Prostate gland (tissue), 2 donors: Measurements from ENCODE around the gene DNM1L. TPM values are rescaled to one million over a fixed set of nuclear protein-coding genes. Genes with fewer than 3 reads are reported as not detected.
A peak's percentile ranks its signal among the peaks of the same experiment; 100 is the strongest.

Experiments used
- DNase-seq: peaks from one replicate; pipeline ENCODE4 v3.0.0-alpha.2; 2019; ENCODE audit warnings: low spot score
- H3K27ac ChIP-seq, 2 donors: fragments of 200-600 bp; sonication (generic); 2 replicates each; pipeline ENCODE4 v1.5.1; 2017 to 2019
- H3K27me3 ChIP-seq: fragments of 200-600 bp; sonication (generic); replicated peaks from 2 replicates; pipeline ENCODE4 v1.5.1; 2019; ENCODE audit not compliant: insufficient read depth
- H3K36me3 ChIP-seq, 2 donors: fragments of 200-600 bp; sonication (generic); 1 replicate in 1 of 2; 2 replicates in 1 of 2; pipeline versions ENCODE4 v1.5.1 to v1.8.1; 2017 to 2019
- H3K4me1 ChIP-seq: fragments of 200-600 bp; sonication (generic); replicated peaks from 2 replicates; pipeline ENCODE4 v1.5.1; 2019
- H3K4me3 ChIP-seq, 2 donors: fragments of 200-600 bp; sonication (generic); 2 replicates each; pipeline ENCODE4 v1.5.1; 2017 to 2019
- H3K9me3 ChIP-seq: fragments of 200-600 bp; sonication (generic); 2 replicates; pipeline ENCODE4 v1.5.1; 2017
- POLR2A ChIP-seq: fragments of 450-650 bp; IDR thresholded peaks from one replicate; pipeline ENCODE4 v1.6.1; 2016; ENCODE audit warnings: antibody characterized with exemption, mild to moderate bottlenecking
- POLR2AphosphoS5 ChIP-seq: sonication (generic); formaldehyde crosslinking; IDR thresholded peaks from one replicate; pipeline ENCODE4 v1.6.1; 2017; ENCODE audit warnings: antibody characterized with exemption
- WGBS: methylation state at CpG from one replicate; pipeline ENCODE4 v1.1.5; 2018; 5-methylcytosine and 5-hydroxymethylcytosine counted together
- intact Hi-C: fragments of 100-400 bp; cut with DNase I; formaldehyde crosslinking; loops from one replicate; pipeline ENCODE4 v1.14.2; 2022
- total RNA-seq, 2 donors: library from RNA; depleted of rRNA; stranded (reverse); fragments of >200 nt; gene quantifications; one replicate each; pipeline ENCODE4 v1.1.0, GENCODE V29; 2016
- TF ChIP-seq, protein P1 (sequence below), 4 experiments: fragments of 200-600 bp in 2 of 4; fragments of 450-650 bp in 2 of 4; sonication (generic) in 2 of 4; IDR thresholded peaks; 1 replicate in 3 of 4; 2 replicates in 1 of 4; pipeline ENCODE4 v1.5.1; 2016 to 2019; ENCODE audit warnings: antibody characterized with exemption in 4 of 4, mild to moderate bottlenecking in 2 of 4, moderate library complexity in 2 of 4

The DNM1L gene
- total RNA-seq, 2 donors from 2014 or later, result 37.3 to 47.5 TPM

- 97% methylated on average over 1 of the region's 1 CpG for WGBS
- Histone ChIP-seq H3K36me3 (no peaks in the 10 kb centered on the region), H3K4me1 (no peaks in the 10 kb centered on the region), H3K27me3 (no peaks in the 10 kb centered on the region), H3K4me3 (no peak overlapping the region), H3K27ac (no peak overlapping the region), H3K9me3 (no peaks in the 10 kb centered on the region)
- no peak for DNase-seq
- TF ChIP-seq POLR2AphosphoS5, result no peak
- no peak for TF ChIP-seq POLR2A
- TF ChIP-seq, protein P1, sequence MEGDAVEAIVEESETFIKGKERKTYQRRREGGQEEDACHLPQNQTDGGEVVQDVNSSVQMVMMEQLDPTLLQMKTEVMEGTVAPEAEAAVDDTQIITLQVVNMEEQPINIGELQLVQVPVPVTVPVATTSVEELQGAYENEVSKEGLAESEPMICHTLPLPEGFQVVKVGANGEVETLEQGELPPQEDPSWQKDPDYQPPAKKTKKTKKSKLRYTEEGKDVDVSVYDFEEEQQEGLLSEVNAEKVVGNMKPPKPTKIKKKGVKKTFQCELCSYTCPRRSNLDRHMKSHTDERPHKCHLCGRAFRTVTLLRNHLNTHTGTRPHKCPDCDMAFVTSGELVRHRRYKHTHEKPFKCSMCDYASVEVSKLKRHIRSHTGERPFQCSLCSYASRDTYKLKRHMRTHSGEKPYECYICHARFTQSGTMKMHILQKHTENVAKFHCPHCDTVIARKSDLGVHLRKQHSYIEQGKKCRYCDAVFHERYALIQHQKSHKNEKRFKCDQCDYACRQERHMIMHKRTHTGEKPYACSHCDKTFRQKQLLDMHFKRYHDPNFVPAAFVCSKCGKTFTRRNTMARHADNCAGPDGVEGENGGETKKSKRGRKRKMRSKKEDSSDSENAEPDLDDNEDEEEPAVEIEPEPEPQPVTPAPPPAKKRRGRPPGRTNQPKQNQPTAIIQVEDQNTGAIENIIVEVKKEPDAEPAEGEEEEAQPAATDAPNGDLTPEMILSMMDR (IDR thresholded peaks at IDR 0.05), result no peak
- intact Hi-C loops, result no loop called here
Observed at GRCh38 chr12:32734952-32735351, 55.9 kb downstream of the DNM1L start.

GRCh38 chr12:32736445-32736844 lies 57.3 kb downstream of the DNM1L start:
- Histone ChIP-seq H3K4me3 (no peak overlapping the region), H3K36me3 (no peaks in the 10 kb centered on the region), H3K27me3 (no peaks in the 10 kb centered on the region), H3K4me1 (no peaks in the 10 kb centered on the region), H3K9me3 (no peaks in the 10 kb centered on the region), H3K27ac (no peak overlapping the region)
- no peak for DNase-seq
- intact Hi-C loops, result no loop called here
- WGBS, result 28% methylated on average over 3 of the region's 3 CpGs
- TF ChIP-seq POLR2A (no peak), POLR2AphosphoS5 (peak; percentile 37)

GRCh38 chr12:32737715-32738114 lies 58.6 kb downstream of the DNM1L start:
- intact Hi-C loops, result no loop called here
- Histone ChIP-seq H3K36me3 (peaks cover 0 to 3% of the 10 kb centered on the region in 2 donors), H3K4me1 (no peaks in the 10 kb centered on the region), H3K27ac (no peak overlapping the region), H3K9me3 (no peaks in the 10 kb centered on the region), H3K4me3 (no peak overlapping the region), H3K27me3 (no peaks in the 10 kb centered on the region)
- 93% methylated on average over 2 of the region's 2 CpGs for WGBS
- DNase-seq, result no peak
- TF ChIP-seq, protein P1 (IDR thresholded peaks at IDR 0.05), result no peak
- no peak for TF ChIP-seq POLR2AphosphoS5
- no peak for TF ChIP-seq POLR2A

DNA sequence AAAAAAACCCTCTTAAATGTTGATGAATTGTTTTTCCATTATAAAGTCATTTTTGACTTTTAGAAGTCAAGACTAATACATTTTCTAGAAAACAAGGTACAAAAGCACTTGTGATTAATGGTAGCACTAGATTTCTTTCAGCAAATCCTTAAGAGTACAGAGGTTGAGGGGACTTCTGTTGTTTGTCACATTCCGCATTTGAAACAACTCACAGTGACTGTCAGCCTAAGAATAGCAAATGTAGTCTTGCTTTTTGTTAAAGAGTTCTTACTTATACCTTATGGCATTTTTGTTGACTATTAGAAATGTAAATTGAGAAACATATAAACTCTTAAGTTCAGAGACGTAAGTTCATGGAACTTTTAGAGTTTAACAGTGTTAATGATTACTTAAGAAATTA lies 60.2 kb downstream of the DNM1L start:
- Histone ChIP-seq H3K9me3 (no peaks in the 10 kb centered on the region), H3K4me3 (no peak overlapping the region), H3K4me1 (no peaks in the 10 kb centered on the region), H3K36me3 (peaks cover 0 to 3% of the 10 kb centered on the region in 2 donors), H3K27ac (no peak overlapping the region), H3K27me3 (no peaks in the 10 kb centered on the region)
- intact Hi-C loops, result no loop called here
- 87% methylated on average over 2 of the region's 2 CpGs for WGBS
- DNase-seq, result no peak
- no peak for TF ChIP-seq POLR2A
- TF ChIP-seq, protein P1 (IDR thresholded peaks at IDR 0.05), result no peak
- no peak for TF ChIP-seq POLR2AphosphoS5

- Histone ChIP-seq H3K4me3 (no peak overlapping the region), H3K27ac (no peak overlapping the region), H3K9me3 (no peaks in the 10 kb centered on the region), H3K36me3 (peaks cover 0 to 3% of the 10 kb centered on the region in 2 donors), H3K4me1 (no peaks in the 10 kb centered on the region), H3K27me3 (no peaks in the 10 kb centered on the region)
- no peak for DNase-seq
- 96% methylated on average over 10 of the region's 10 CpGs for WGBS
- intact Hi-C loops, result no loop called here
- TF ChIP-seq, protein P1 (IDR thresholded peaks at IDR 0.05), result no peak
- TF ChIP-seq POLR2AphosphoS5 (no peak), POLR2A (no peak)
Observed at GRCh38 chr12:32742133-32742532, 63.0 kb downstream of the DNM1L start.
